GM19239 (cell line): Measurements from ENCODE around the gene FADS2.
A peak's percentile ranks its signal among the peaks of the same experiment; 100 is the strongest.

Source experiments
- DNase-seq: peaks from one replicate; pipeline ENCODE4 v3.0.0; 2011; ENCODE audit warnings: low spot score; ENCODE audit not compliant: insufficient read length
- FAIRE-seq: peaks from 2 replicates; lab custom pipeline; 2011; peaks lifted over from hg19 to GRCh38; lab: Jason Lieb, UNC

Gene FADS2

GRCh38 chr11:61827571-61828378, at the start of gene FADS2:
Gene FADS2 (plus strand): TSS chr11:61828300. CDS start chr11:61828391, 91 bp downstream.
- DNase-seq (peak; percentile 71), FAIRE-seq (peak; percentile 90)

- no peak for DNase-seq
- no peak for FAIRE-seq
Measured at GRCh38 chr11:61778357-61778886, 49.7 kb upstream of the FADS2 start.

GRCh38 chr11:61778920-61779650, 49.0 kb upstream of the FADS2 start:
- DNase-seq (no peak), FAIRE-seq (no peak)

- no peak for DNase-seq
- no peak for FAIRE-seq
Measured at GRCh38 chr11:61779666-61780525, 48.2 kb upstream of the FADS2 start.

GRCh38 chr11:61780581-61781162, 47.4 kb upstream of the FADS2 start:
- FAIRE-seq (no peak), DNase-seq (no peak)

- DNase-seq: no peak
- no peak for FAIRE-seq
Measured at GRCh38 chr11:61781585-61781984, 46.5 kb upstream of the FADS2 start.

GRCh38 chr11:61782299-61782698, 45.8 kb upstream of the FADS2 start:
- DNase-seq: no peak
- FAIRE-seq: no peak

GRCh38 chr11:61782841-61783240, 45.3 kb upstream of the FADS2 start:
- no peak for DNase-seq

GRCh38 chr11:61783717-61784505, 44.2 kb upstream of the FADS2 start:
- DNase-seq (no peak), FAIRE-seq (no peak)

More at GRCh38 chr11:61782841-61783240, 45.3 kb upstream of the FADS2 start:
- no peak for FAIRE-seq

GRCh38 chr11:61784506-61784805, 43.6 kb upstream of the FADS2 start:
- no peak for DNase-seq
- no peak for FAIRE-seq

GRCh38 chr11:61785837-61786402, 42.2 kb upstream of the FADS2 start:
- no peak for DNase-seq
- FAIRE-seq: no peak

GRCh38 chr11:61787928-61788491, 40.1 kb upstream of the FADS2 start:
- FAIRE-seq (no peak), DNase-seq (no peak)

GRCh38 chr11:61791737-61792309, 36.3 kb upstream of the FADS2 start:
- no peak for DNase-seq
- no peak for FAIRE-seq

- FAIRE-seq: peak; percentile 92
- DNase-seq: peak; percentile 89
Measured at GRCh38 chr11:61792310-61793082, 35.6 kb upstream of the FADS2 start, which contains the start of the genes FEN1 and TMEM258. Gene FEN1 (plus strand): TSS chr11:61792911. CDS start chr11:61795362, 2,451 bp downstream. Gene TMEM258 (minus strand): TSS chr11:61792599. CDS start chr11:61792558, 41 bp downstream.

GRCh38 chr11:61793083-61793828, 34.8 kb upstream of the FADS2 start:
- no peak for FAIRE-seq
- DNase-seq: no peak

GRCh38 chr11:61793829-61794204, 34.3 kb upstream of the FADS2 start:
- DNase-seq (no peak), FAIRE-seq (no peak)

- FAIRE-seq: no peak
- DNase-seq: no peak
Measured at GRCh38 chr11:61794579-61794978, 33.5 kb upstream of the FADS2 start.
